Activated naive CD8-positive, alpha-beta T cell treated with anti-CD3 and anti-CD28 coated beads, Interleukin-2, amount 50 U/mL, for 24 hours (primary cell): ENCODE data around the gene RGS11.
"Not testable (repeated sequence)": the region's sequence is repeated elsewhere in the genome, so short reads cannot be mapped to it uniquely, and the experiment has no call there.

Source experiments
- ATAC-seq: fragments of 150-1000 bp; cut with Tn5 transposase; one replicate; pipeline ENCODE4 v1.10.0; 2021
- DNase-seq: peaks from one replicate; pipeline ENCODE4 v3.0.0; 2021
- H3K27ac Mint-ChIP-seq: one replicate; pipeline ENCODE4 v1.8.0; 2021; ENCODE audit warnings: mild to moderate bottlenecking, mixed read lengths
- H3K27me3 Mint-ChIP-seq: one replicate; pipeline ENCODE4 v1.8.0; 2021; ENCODE audit warnings: mixed read lengths
- H3K36me3 Mint-ChIP-seq: one replicate; pipeline ENCODE4 v1.8.0; 2021; ENCODE audit warnings: low read depth, mixed read lengths
- H3K4me1 Mint-ChIP-seq: one replicate; pipeline ENCODE4 v1.8.0; 2021; ENCODE audit warnings: mixed read lengths
- H3K4me3 Mint-ChIP-seq: one replicate; pipeline ENCODE4 v1.8.0; 2021; ENCODE audit warnings: mild to moderate bottlenecking, moderate library complexity, mixed read lengths
- H3K9me3 Mint-ChIP-seq: one replicate; pipeline ENCODE4 v1.8.0; 2021; ENCODE audit warnings: mixed read lengths

Gene RGS11

DNA sequence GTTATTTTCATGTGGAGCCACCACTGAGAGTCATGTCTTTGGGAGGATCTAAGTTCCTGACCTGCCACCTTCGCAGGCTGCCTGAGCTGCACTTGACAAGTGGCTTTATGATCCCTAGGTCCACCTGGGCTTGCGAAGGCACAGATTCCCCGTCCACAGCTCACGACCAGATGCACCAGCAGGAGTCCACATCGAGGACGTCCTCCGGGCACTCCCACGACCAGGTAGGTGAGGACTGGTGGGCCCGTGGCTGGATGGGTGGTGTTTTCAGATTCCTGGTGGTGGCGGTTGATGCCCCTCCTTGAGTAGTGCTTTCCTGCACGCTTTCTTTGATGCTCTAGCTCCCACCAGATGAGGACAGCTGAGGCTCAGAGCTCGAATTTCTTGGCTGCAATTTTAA, 26.3 kb downstream of the RGS11 start:
- Mint-ChIP-seq H3K27ac (no peak overlapping the region), H3K9me3 (no peaks in the 10 kb centered on the region)
- DNase-seq: no peak

DNA sequence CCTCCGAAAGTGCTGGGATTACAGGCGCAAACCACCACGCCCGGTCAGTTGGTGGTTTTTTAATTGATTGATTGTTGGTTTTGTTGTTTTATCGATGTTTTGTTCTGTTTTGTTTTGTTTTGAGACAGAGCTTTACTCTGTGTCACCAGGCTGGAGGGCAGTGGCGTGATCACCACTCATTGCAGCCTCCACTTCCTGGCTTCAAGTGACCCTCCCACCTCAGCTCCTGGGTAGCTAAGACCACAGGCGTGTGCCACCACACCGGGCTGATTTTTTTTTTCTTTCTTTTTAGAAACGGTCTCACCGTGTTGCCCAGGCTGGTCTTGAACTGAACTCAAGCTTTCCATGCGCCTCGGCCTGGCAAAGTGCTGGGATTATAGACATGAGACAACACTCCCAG, 28.7 kb downstream of the RGS11 start:
- no peak for ATAC-seq

More for the DNA sequence above, 26.3 kb downstream of the RGS11 start:
- Mint-ChIP-seq H3K4me1 (peaks cover 26% of the 10 kb centered on the region), H3K36me3 (peaks cover 3% of the 10 kb centered on the region), H3K27me3 (no peaks in the 10 kb centered on the region), H3K4me3 (no peak overlapping the region)
- ATAC-seq: no peak

DNA sequence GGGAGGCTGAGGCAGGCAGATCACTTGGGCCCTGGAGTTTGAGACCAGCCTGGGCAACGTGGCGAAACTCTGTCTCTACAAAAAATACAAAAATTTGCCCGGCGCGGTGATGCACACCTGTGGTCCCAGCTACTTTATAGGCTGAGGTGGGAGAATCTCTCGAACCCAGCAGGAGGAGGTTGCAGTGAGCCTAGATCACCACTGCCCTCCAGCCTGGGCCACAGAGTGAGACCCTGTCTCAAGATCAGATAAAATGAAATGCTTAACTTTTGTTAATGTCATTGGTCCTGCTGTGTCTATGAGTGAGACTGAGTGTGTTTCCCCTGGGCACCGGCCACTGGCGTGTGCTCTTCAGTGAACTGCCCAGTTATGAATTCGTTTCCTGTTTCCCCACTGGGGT, 30.6 kb downstream of the RGS11 start:
- DNase-seq (no peak), ATAC-seq (no peak)
- H3K27me3 Mint-ChIP-seq: no peaks in the 10 kb centered on the region
- H3K36me3 Mint-ChIP-seq: no peaks in the 10 kb centered on the region
- no peak overlapping the region for H3K27ac Mint-ChIP-seq
- peaks cover 14% of the 10 kb centered on the region for H3K4me1 Mint-ChIP-seq
- no peaks in the 10 kb centered on the region for H3K9me3 Mint-ChIP-seq
- H3K4me3 Mint-ChIP-seq: no peak overlapping the region

More for the DNA sequence above, 28.7 kb downstream of the RGS11 start:
- Mint-ChIP-seq H3K4me3 (no peak overlapping the region), H3K9me3 (no peaks in the 10 kb centered on the region), H3K36me3 (peaks cover 3% of the 10 kb centered on the region), H3K27me3 (no peaks in the 10 kb centered on the region), H3K27ac (no peak overlapping the region), H3K4me1 (peaks cover 9% of the 10 kb centered on the region)
- no peak for DNase-seq

- ATAC-seq (no peak), DNase-seq (no peak)
- H3K4me3 Mint-ChIP-seq: no peak overlapping the region
- no peaks in the 10 kb centered on the region for H3K27me3 Mint-ChIP-seq
- H3K9me3 Mint-ChIP-seq: no peaks in the 10 kb centered on the region
- no peaks in the 10 kb centered on the region for H3K36me3 Mint-ChIP-seq
- no peak overlapping the region for H3K27ac Mint-ChIP-seq
- H3K4me1 Mint-ChIP-seq: peaks cover 19% of the 10 kb centered on the region
These were observed 32.4 kb downstream of the RGS11 start for GRCh38 chr16:243348-243747.

- Mint-ChIP-seq H3K27ac (no peak overlapping the region), H3K4me3 (no peak overlapping the region), H3K27me3 (no peaks in the 10 kb centered on the region), H3K4me1 (peaks cover 23% of the 10 kb centered on the region), H3K36me3 (peaks cover under 1% of the 10 kb centered on the region), H3K9me3 (no peaks in the 10 kb centered on the region)
- DNase-seq (no peak), ATAC-seq (no peak)
These were observed 33.5 kb downstream of the RGS11 start for GRCh38 chr16:242281-242680.

- Mint-ChIP-seq H3K4me3 (no peak overlapping the region), H3K36me3 (peaks cover 4% of the 10 kb centered on the region), H3K27ac (no peak overlapping the region), H3K4me1 (peaks cover 28% of the 10 kb centered on the region), H3K9me3 (no peaks in the 10 kb centered on the region), H3K27me3 (no peaks in the 10 kb centered on the region)
- ATAC-seq: no peak
- DNase-seq: no peak
These were observed 35.2 kb downstream of the RGS11 start for GRCh38 chr16:240559-240958.

DNA sequence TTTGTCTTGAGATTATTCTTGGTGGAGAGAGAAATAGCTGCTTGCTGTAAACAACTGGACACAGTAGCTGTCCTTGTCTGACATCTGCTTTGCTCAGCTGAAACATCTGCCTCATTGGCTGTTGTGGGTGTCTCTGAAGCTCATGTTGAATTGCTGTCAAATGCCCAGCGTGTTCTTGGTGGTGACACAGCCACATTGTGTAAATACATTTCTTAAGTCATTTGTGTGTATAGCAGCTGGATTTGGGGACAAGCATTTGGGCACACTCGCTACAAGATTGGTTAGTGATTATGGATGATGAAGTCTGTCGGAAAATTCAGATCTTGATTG, 35.8 kb downstream of the RGS11 start:
- H3K4me3 Mint-ChIP-seq: no peak overlapping the region
- H3K27ac Mint-ChIP-seq: peak overlapping the region; percentile 19
- no peak for DNase-seq

DNA sequence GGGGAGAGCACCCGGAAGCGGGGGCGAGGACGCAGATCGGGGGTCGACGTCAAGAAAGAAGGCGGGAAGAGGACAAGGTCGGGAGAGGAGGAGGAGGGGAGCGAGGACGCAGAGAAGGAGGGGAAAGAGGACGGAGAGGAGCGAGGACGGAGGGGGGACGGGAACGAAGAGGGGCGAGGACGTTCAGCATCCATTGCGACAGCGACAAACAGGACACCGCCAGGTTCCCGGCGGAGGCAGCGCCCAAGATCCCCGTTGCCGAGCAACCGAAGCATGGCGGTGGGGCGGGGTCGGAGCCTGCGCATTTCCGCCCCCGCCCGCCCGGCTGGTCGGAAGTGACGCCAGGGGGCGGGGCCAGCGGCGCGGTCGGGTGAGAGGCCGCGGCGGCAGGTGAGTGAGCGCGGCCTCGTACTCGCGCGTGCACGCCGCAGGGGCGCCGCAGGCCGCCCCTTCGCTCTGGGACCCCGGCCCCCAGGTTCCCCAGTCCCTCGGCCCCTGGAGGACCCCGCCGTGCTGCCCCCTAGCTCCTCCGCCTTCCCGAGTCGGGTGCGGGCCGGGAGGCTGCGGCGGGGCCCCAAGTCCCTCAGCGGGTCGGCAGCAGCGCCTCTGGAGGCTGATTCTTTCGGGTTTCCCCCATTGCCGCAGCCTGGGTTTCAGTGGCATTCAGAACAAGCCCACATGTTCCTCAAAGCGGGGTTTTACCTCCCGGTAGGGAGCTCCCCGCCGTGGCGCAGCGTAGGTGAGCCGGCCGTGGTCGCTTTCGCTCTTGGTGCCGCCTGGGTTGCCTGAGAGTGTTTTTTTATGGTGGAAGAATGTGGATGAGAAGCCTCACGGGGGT, 41.1 kb downstream of the RGS11 start, which contains the start of gene FAM234A:
Gene FAM234A, plus strand, starts transcription at position 354 of the 838 bp plus-strand sequence. CDS start 19,593 bp downstream, outside the sequence.
- peaks cover 2% of the 10 kb centered on the region for H3K27me3 Mint-ChIP-seq
- peak within 1 kb of the TSS; percentile 100 for H3K27ac Mint-ChIP-seq
- ATAC-seq (peak; percentile 91), DNase-seq (peak; percentile 97)
- no peaks in the 10 kb centered on the region for H3K9me3 Mint-ChIP-seq
- peaks cover 4% of the 10 kb centered on the region for H3K36me3 Mint-ChIP-seq
- peaks cover 28% of the 10 kb centered on the region for H3K4me1 Mint-ChIP-seq
- H3K4me3 Mint-ChIP-seq: peak within 1 kb of the TSS; percentile 86

More for the DNA sequence above, 35.8 kb downstream of the RGS11 start:
- no peak for ATAC-seq
- Mint-ChIP-seq H3K36me3 (peaks cover 4% of the 10 kb centered on the region), H3K27me3 (no peaks in the 10 kb centered on the region), H3K4me1 (peaks cover 34% of the 10 kb centered on the region), H3K9me3 (no peaks in the 10 kb centered on the region)

DNA sequence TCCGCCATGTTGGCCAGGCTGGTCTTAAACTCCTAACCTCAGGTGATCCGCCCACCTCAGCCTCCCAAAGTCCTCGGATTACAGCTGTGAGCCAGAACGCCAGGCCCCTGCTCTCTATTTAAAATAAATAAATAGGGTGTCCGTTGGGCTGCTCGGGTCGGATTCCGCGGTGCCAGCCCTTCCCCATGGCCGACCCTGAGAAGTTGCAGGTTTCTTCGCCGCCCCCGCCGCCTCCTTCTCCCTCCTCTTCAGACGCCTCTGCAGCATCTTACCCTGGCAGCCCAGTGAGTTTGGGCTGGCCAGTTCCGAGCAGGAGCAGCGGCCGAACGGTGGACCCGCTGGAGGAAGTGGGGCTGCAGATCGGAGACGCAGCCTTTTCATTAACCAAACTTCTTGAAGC, 44.8 kb downstream of the RGS11 start:
- peaks cover 2% of the 10 kb centered on the region for H3K27me3 Mint-ChIP-seq
- peaks cover 44% of the 10 kb centered on the region for H3K4me1 Mint-ChIP-seq
- DNase-seq: no peak
- H3K4me3 Mint-ChIP-seq: no peak overlapping the region
- peaks cover 25% of the 10 kb centered on the region for H3K36me3 Mint-ChIP-seq
- H3K9me3 Mint-ChIP-seq: no peaks in the 10 kb centered on the region
- no peak overlapping the region for H3K27ac Mint-ChIP-seq
- no peak for ATAC-seq

DNA sequence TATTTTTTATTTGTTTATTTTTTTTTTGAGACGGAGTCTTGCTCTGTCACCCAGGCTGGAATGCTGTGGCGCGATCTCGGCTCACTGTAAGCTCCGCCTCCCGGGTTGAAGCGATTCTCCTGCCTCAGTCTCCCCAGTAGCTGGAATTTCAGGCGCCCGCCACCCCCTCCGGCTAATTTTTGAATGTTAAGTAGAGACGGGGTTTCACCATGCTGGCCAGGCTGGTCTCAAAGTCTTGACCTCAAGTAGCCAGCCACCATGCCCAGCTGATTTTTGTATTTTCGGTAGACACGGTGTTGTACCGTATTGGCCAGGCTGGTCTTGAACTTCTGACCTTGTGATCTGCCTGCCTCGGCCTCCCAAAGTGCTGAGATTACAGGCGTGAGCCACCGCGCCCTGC, 45.4 kb downstream of the RGS11 start:
- not testable (repeated sequence) for H3K9me3 Mint-ChIP-seq, H3K4me3 Mint-ChIP-seq, ATAC-seq, H3K27me3 Mint-ChIP-seq, H3K27ac Mint-ChIP-seq, DNase-seq
- H3K36me3 Mint-ChIP-seq: peaks cover 29% of the 10 kb centered on the region
- H3K4me1 Mint-ChIP-seq: peaks cover 44% of the 10 kb centered on the region

GRCh38 chr16:229731-230281, 45.9 kb downstream of the RGS11 start:
- Mint-ChIP-seq H3K27ac (peak overlapping the region; percentile 60), H3K4me1 (peaks cover 40% of the 10 kb centered on the region), H3K36me3 (peaks cover 33% of the 10 kb centered on the region), H3K9me3 (no peaks in the 10 kb centered on the region), H3K4me3 (peak overlapping the region; percentile 92), H3K27me3 (peaks cover 2% of the 10 kb centered on the region)
- no peak for DNase-seq
- ATAC-seq: no peak

DNA sequence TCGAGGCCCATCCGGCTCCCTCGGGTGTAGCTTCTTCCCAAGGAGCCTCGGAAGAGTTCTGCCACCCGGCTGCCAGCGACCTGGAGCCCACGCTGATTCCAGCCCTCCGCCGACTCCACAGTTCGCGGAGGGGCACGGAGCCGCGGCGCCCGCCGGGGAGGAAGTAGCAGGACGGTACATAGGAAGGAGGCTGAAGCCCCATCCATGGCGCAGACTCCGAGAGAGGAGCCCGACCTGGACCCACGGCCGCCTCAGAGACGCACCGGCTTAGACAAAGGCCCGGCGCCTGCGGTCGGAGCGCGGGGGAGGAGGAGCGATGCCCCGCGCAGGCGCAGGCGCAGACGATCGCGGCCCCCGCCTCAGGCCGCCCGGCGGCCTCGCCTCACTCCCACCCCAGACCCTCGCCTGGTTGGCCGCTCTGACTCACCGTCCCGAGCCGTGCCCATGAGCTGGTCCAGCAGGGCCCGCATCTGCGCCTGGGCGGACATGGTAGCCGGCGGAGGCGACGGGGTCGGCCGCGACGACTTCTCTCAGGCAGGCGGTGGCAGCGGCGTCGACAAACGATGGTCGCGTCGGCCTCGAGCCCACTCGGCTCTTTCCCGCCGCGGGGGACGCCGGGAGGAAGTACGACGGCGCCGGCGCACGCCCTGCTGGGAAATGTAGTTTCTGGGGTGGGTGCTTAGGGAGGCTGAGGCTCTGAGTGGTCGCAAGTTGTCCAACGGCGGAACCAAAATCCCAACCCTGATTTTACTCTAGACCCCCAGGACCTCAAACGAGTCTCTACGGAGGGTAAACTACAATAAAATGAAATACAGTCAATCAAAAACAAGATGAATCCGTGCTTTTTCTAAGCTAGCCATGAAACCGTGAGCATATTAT, 46.7 kb downstream of the RGS11 start, which contains the start of gene LUC7L:
Gene LUC7L, minus strand, starts transcription at position 598 of the 879 bp plus-strand sequence. Its CDS starts 110 bp downstream, at position 488.
- Mint-ChIP-seq H3K27me3 (no peaks in the 10 kb centered on the region), H3K27ac (peak within 1 kb of the TSS; percentile 88), H3K36me3 (peaks cover 33% of the 10 kb centered on the region), H3K4me3 (peak within 1 kb of the TSS; percentile 92), H3K9me3 (no peaks in the 10 kb centered on the region), H3K4me1 (peaks cover 37% of the 10 kb centered on the region)
- DNase-seq (peak; percentile 91), ATAC-seq (peak; percentile 94)

DNA sequence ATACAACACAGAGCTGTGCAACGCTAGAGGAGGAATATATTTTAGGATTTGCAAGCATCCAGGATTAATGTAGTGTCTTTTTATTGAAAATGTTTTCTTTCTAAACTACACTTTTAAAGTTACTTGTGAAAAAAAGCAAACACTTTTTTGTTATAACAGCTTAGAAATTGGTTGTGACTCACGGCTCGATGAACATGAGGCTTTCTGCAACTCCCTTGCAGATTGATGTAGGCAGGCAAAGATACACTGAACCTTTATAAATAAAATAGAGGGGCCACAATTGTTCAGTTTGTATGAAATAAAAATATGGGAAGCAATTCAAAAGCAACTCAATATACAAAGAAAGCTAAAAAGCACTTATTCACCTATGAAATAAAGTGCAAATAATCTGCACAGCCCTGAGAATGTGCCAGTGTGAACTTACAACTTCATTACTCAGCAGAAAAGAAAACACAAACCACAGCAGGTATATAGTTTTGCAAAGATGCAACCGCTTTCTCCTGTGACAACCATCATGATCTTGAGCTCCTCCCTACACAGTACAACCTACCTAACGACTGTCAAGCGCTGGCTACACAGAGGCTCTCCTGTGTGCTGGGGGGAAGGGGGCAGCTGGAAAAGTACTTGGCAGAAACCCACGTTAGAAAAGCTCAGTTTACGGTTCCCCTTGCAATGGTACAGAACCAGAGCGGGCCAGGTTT, 47.4 kb downstream of the RGS11 start:
- no peaks in the 10 kb centered on the region for H3K9me3 Mint-ChIP-seq
- peaks cover 40% of the 10 kb centered on the region for H3K36me3 Mint-ChIP-seq
- ATAC-seq (peak; percentile 11), DNase-seq (no peak)
- H3K27me3 Mint-ChIP-seq: no peaks in the 10 kb centered on the region
- H3K4me3 Mint-ChIP-seq: peak overlapping the region; percentile 92
- peaks cover 34% of the 10 kb centered on the region for H3K4me1 Mint-ChIP-seq
- H3K27ac Mint-ChIP-seq: peak overlapping the region; percentile 86

DNA sequence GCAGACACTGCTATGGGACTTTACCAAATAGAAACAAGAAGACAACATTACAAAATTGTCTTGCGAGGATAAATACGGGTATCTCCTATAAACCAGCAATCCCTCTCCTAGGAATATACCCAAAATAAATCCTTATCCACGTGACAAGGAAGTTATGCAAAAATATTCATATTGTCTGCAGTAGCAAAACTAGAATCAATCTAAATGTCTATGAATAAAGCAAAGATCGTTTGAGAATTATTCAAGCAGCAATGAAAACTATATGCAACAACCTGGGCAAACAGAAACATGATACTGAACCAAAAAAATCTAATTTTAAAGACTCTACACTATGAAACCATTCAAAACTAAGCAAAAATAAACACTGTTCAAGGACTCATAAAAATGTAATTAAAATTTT, 55.7 kb downstream of the RGS11 start:
- no peak overlapping the region for H3K4me3 Mint-ChIP-seq
- ATAC-seq: no peak
- H3K4me1 Mint-ChIP-seq: peaks cover 6% of the 10 kb centered on the region
- no peak for DNase-seq
- peak overlapping the region; percentile 22 for H3K27ac Mint-ChIP-seq
- no peaks in the 10 kb centered on the region for H3K27me3 Mint-ChIP-seq
- H3K9me3 Mint-ChIP-seq: no peaks in the 10 kb centered on the region
- peaks cover 49% of the 10 kb centered on the region for H3K36me3 Mint-ChIP-seq
